ENCODE results near the gene LRP8. TPM values are rescaled to one million over a fixed set of nuclear protein-coding genes. Genes with fewer than 3 reads are reported as not detected.
A peak's percentile ranks its signal among the peaks of the same experiment; 100 is the strongest.

Gene LRP8
- total and polyA plus RNA-seq, 7 donors, result 0.17 to 2.4 (median 0.94) TPM

GRCh38 chr1:53278298-53278725, 49.6 kb downstream of the LRP8 start:
- peak; percentile 94 for TF ChIP-seq CTCF (IDR thresholded peaks at IDR 0.05)
- 15 to 17% (median 16%) methylated on average over 8 of the region's 8 CpGs for WGBS, 3 donors
- ATAC-seq, result peak; percentile 55 to 75 (median 66)
- Histone ChIP-seq H3K27me3 (ENCODE audit: insufficient read depth in 3 of 3, low read length in 2 of 3) (no peaks in the 10 kb centered on the region), H3K4me3 (no peak overlapping the region), H3K36me3 (ENCODE audit: insufficient read depth in 1 of 2, low read depth in 1 of 2) (no peaks in the 10 kb centered on the region), H3K27ac (no peak overlapping the region), H3K4me1 (no peaks in the 10 kb centered on the region), H3K9me3 (no peaks in the 10 kb centered on the region)
- DNase-seq, result peak; percentile 42 to 72
- intact Hi-C loops (cut with DNase I), result loop anchor here (1.0 kb wide), 2 partner anchors 115 to 117 kb away; no protein-coding TSS in a partner anchor

- intact Hi-C loops (cut with DNase I), result no loop called here
- WGBS, 3 donors, result 93 to 97% (median 97%) methylated on average over 5 of the region's 5 CpGs
- ATAC-seq, result no peak
Observed at GRCh38 chr1:53277326-53277725, 50.5 kb downstream of the LRP8 start.

GRCh38 chr1:53276902-53277281, 51.0 kb downstream of the LRP8 start:
- no peak for TF ChIP-seq CTCF (IDR thresholded peaks at IDR 0.05)
- DNase-seq, result no peak
- no peaks in the 10 kb centered on the region for H3K27me3 ChIP-seq (ENCODE audit: insufficient read depth in 3 of 3, low read length in 2 of 3)
- ATAC-seq, result no peak
- WGBS, 3 donors, result 79 to 85% (median 85%) methylated on average over 46 of the region's 46 CpGs
- H3K36me3 ChIP-seq (ENCODE audit: insufficient read depth in 1 of 2, low read depth in 1 of 2), result no peaks in the 10 kb centered on the region
- H3K4me1 ChIP-seq, result no peaks in the 10 kb centered on the region
- H3K4me3 ChIP-seq, result no peak overlapping the region
- H3K9me3 ChIP-seq, result no peaks in the 10 kb centered on the region
- no peak overlapping the region for H3K27ac ChIP-seq
- intact Hi-C loops (cut with DNase I), result no loop called here

More at GRCh38 chr1:53277326-53277725, 50.5 kb downstream of the LRP8 start:
- H3K4me3 ChIP-seq, result no peak overlapping the region
- TF ChIP-seq CTCF (IDR thresholded peaks at IDR 0.05), result no peak
- no peaks in the 10 kb centered on the region for H3K36me3 ChIP-seq (ENCODE audit: insufficient read depth in 1 of 2, low read depth in 1 of 2)
- no peaks in the 10 kb centered on the region for H3K4me1 ChIP-seq
- H3K27me3 ChIP-seq (ENCODE audit: insufficient read depth in 3 of 3, low read length in 2 of 3), result no peaks in the 10 kb centered on the region
- H3K9me3 ChIP-seq, result no peaks in the 10 kb centered on the region
- DNase-seq, result no peak
- H3K27ac ChIP-seq, result no peak overlapping the region

- Histone ChIP-seq H3K36me3 (ENCODE audit: insufficient read depth in 1 of 2, low read depth in 1 of 2) (no peaks in the 10 kb centered on the region), H3K4me3 (no peak overlapping the region), H3K27me3 (ENCODE audit: insufficient read depth in 3 of 3, low read length in 2 of 3) (no peaks in the 10 kb centered on the region), H3K9me3 (no peaks in the 10 kb centered on the region), H3K4me1 (no peaks in the 10 kb centered on the region), H3K27ac (no peak overlapping the region)
- TF ChIP-seq CTCF (IDR thresholded peaks at IDR 0.05), result no peak
- WGBS, 3 donors, result 84 to 88% (median 86%) methylated on average over 48 of the region's 48 CpGs
- DNase-seq (no peak), ATAC-seq (no peak)
- intact Hi-C loops (cut with DNase I), result no loop called here
Observed at GRCh38 chr1:53276153-53276901, 51.5 kb downstream of the LRP8 start.

Measured in psoas muscle (tissue), 8 donors.